GM20431 (cell line): ENCODE results near the gene SH3BP4.

Experiments
- in situ Hi-C: fragments of 300-500 bp; cut with MseI, MboI; formaldehyde crosslinking; loops from one replicate; pipeline ENCODE4 v1.15.0; 2020; ENCODE audit warnings: low sequenced_read_pairs; ENCODE audit not compliant: unreplicated experiment

Gene SH3BP4

DNA sequence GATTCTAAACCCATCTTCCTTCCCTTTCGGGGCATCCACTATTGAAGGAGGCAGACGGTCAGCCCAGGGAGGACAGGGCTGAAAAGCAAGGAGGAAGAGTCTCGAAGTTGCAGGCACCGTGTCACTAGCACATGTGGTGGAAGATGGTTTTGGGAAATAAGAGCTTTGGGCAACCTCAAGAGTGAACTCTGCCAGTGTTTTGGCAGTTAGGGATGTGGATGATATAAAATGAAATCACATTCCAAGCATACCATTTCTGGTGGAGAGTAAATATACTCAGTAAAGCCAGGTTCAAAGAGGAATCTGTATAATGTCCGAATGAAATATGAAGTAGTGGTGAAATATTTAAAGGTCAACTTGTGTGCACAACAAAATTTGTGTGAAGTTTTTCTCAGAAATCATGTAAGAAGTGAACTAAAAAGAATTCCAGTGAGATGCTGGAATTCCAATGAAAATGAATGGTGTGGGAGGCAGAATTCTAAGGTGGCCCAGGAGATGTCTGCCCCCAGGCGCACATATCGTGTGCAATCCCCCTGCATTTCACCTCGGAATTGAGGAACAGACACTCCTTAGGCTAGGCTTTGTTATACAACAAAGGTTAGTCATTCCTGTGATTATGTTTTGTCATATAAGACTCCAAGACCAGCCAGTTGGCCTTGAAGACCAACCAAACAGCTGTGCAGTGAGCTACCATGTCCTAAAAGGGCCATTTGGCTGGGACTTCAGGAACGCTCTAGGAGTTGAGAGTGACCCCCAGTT is 147.1 kb downstream of the SH3BP4 start:
- in situ Hi-C loops, result no loop called here

DNA sequence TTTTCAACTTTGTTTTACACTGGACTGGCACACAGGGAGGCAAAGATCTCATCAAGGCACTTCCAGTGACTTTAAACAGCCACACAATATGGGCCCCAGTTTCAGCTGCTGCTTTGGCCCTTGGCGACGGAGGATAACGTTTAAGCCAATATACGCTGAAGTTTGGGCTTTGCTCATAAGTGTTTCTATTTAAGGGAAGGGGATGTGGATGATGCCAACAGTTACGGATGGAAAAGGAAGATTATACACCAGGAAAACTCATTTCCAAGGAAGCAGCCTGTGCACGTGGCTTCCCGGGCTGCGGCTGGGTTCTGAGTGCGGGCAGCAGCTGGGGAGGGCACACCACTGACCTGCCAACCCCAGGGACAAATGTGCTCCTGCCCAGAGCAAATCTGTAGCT is 151.1 kb downstream of the SH3BP4 start:
- in situ Hi-C loops, result no loop called here
